H1 (cell line): Measurements from ENCODE around the gene HSPB1. TPM values are rescaled to one million over a fixed set of nuclear protein-coding genes. Genes with fewer than 3 reads are reported as not detected.

Experiments
- MAFK ChIP-seq: IDR thresholded peaks from 2 replicates; pipeline ENCODE4 v1.6.1; 2012; ENCODE audit warnings: low read depth, mild to moderate bottlenecking, improper control_type of control experiment, low read length
- polyA plus RNA-seq, 7 experiments: library from polyadenylated mRNA; depleted of rRNA in 3 of 7; stranded (reverse) in 5 of 7; unstranded in 2 of 7; fragments of >200 nt in 5 of 7; fragments of 200-250 nt in 2 of 7; gene quantifications; 1 replicate in 5 of 7; 2 replicates in 1 of 7; 4 replicates in 1 of 7; pipeline versions ENCODE4 v1.2.1 to v1.2.3, GENCODE V29; 2011 to 2013; ENCODE audit warnings: missing spikeins in 2 of 7, mixed read lengths in 2 of 7
- total RNA-seq: library from RNA; stranded (reverse); fragmentation: NEBNext Ultra II Directional; extraction: Animal tissue kit (Norgen Biotek cat#: 25700); gene quantifications from 2 replicates; pipeline ENCODE4 v1.2.1, GENCODE V29; 2021

The HSPB1 gene
- total and polyA plus RNA-seq, 2 of the 8 experiments (the other 6 are each of a cell fraction or from before 2014, with no cell fraction given) = 165 to 254 TPM

DNA sequence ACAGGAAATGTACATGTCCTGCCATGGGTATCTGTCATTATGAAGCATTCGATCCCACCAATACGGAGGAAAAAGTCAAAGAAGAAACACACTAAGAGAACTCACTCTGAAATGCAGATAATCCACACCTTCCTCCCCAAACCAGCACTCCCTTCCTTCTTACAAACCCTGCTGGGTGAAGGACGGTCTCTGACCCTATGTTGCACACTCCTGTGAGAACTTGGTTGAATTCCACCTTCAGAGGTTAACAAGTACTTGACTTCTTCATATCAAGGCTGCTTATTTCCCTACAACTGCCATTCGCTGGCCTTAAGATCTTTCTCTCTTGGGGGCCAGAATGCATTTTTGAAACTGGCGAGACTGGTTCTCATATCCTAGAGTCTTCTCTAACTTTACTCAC is 39.7 kb downstream of the HSPB1 start (continued):
- TF ChIP-seq MAFK = no peak
